Choroid plexus epithelial cell (primary cell): Measurements from ENCODE around the gene MSLN.
A peak's percentile ranks its signal among the peaks of the same experiment; 100 is the strongest.
"Not testable (repeated sequence)": the region's sequence is repeated elsewhere in the genome, so short reads cannot be mapped to it uniquely, and the experiment has no call there.

ENCODE experiments used
- DNase-seq: peaks from one replicate; pipeline ENCODE4 v3.0.0-alpha.2; 2010; ENCODE audit warnings: low read depth
- H3K4me3 ChIP-seq: 2 replicates; pipeline ENCODE4 v1.5.1; 2011; ENCODE audit warnings: low read depth, mild to moderate bottlenecking, control low read depth, low read length, moderate library complexity
- TF ChIP-seq, protein P1 (sequence below): conservative IDR thresholded peaks from 2 replicates; pipeline ENCODE4 v1.5.1; 2011; ENCODE audit warnings: low read depth, mild to moderate bottlenecking, control low read depth, inconsistent platforms, low read length, moderate library complexity

MSLN gene

GRCh38 chr16:774086-775001, 13.8 kb downstream of the MSLN start:
- DNase-seq, result no peak
- no peak overlapping the region for H3K4me3 ChIP-seq
- TF ChIP-seq, protein P1, sequence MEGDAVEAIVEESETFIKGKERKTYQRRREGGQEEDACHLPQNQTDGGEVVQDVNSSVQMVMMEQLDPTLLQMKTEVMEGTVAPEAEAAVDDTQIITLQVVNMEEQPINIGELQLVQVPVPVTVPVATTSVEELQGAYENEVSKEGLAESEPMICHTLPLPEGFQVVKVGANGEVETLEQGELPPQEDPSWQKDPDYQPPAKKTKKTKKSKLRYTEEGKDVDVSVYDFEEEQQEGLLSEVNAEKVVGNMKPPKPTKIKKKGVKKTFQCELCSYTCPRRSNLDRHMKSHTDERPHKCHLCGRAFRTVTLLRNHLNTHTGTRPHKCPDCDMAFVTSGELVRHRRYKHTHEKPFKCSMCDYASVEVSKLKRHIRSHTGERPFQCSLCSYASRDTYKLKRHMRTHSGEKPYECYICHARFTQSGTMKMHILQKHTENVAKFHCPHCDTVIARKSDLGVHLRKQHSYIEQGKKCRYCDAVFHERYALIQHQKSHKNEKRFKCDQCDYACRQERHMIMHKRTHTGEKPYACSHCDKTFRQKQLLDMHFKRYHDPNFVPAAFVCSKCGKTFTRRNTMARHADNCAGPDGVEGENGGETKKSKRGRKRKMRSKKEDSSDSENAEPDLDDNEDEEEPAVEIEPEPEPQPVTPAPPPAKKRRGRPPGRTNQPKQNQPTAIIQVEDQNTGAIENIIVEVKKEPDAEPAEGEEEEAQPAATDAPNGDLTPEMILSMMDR, result no peak

- TF ChIP-seq, protein P1, result no peak
- H3K4me3 ChIP-seq, result no peak overlapping the region
- DNase-seq, result no peak
These were observed 14.8 kb downstream of the MSLN start for GRCh38 chr16:775236-775796.

DNA sequence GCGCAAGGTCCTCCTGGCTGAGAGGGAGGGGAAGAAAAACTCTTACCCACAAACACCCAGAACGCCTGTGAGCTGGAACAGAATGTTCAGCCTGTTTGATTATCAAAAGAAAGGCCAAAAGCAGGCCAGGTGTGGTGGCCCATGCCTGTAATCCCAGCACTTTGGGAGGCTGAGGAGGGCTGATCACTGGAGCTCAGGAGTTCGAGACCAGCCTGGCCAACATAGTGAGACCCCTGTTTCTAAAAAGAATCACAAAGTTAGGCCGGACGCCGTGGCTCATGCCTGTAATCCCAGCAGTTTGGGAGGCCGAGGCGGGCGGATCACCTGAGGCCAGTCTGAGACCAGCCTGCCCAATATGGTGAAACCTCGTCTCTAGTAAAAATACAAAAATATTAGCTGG, 15.8 kb downstream of the MSLN start:
- not testable (repeated sequence) for H3K4me3 ChIP-seq, DNase-seq

GRCh38 chr16:776824-777223, 16.3 kb downstream of the MSLN start:
- no peak for DNase-seq
- TF ChIP-seq, protein P1, result no peak
- no peak overlapping the region for H3K4me3 ChIP-seq

DNA sequence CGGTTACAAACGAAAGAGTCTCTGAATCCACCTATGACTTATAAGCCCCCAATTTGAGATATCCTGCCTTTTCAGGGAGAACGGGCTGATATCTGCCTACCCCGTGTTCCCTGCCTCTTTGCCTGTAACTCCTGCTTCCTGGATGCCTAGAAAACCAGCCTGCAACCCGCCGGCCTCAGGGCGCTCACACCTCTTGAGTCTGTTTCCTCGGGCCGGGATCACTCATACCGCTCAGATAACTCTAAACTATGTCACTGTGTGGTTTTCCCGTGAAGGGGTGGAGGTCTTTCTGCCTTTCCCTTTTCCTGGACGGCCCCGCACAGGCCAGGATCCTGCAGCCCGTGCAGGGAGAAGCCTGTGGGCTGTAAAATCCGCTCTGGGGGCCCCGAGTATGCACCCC, 17.3 kb downstream of the MSLN start:
- DNase-seq, result peak; percentile 12
- TF ChIP-seq, protein P1, result no peak

DNA sequence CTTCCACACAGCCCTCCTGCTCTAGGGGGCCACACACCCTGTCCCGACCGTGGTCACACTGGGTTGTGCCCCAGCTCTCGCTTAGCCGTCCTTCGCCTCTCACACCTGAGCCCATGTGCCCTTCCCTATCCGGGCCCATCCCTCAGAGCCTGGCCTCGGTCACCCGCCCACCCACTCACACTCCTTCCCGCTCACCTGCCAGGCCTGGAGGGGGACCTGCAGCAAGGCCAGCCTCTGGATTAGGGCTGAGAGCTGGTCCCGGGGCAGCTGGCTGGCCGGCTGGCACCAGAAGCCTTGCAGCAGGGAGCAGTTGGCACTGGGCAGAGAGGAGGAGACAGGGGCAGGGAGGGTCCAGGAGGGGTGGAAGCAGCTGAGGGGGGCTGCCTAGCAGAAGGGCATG, 17.9 kb downstream of the MSLN start:
- DNase-seq, result no peak
- H3K4me3 ChIP-seq, result no peak overlapping the region

More for the DNA sequence above, 17.3 kb downstream of the MSLN start:
- H3K4me3 ChIP-seq, result no peak overlapping the region

GRCh38 chr16:778909-779527, 18.5 kb downstream of the MSLN start:
- no peak for DNase-seq
- TF ChIP-seq, protein P1, result no peak
- H3K4me3 ChIP-seq, result no peak overlapping the region

More for the DNA sequence above, 17.9 kb downstream of the MSLN start:
- TF ChIP-seq, protein P1, result no peak
